ENCODE results near the gene NPC1.
"Not testable (repeated sequence)": the region's sequence is repeated elsewhere in the genome, so short reads cannot be mapped to it uniquely, and the experiment has no call there.

Gene NPC1

DNA sequence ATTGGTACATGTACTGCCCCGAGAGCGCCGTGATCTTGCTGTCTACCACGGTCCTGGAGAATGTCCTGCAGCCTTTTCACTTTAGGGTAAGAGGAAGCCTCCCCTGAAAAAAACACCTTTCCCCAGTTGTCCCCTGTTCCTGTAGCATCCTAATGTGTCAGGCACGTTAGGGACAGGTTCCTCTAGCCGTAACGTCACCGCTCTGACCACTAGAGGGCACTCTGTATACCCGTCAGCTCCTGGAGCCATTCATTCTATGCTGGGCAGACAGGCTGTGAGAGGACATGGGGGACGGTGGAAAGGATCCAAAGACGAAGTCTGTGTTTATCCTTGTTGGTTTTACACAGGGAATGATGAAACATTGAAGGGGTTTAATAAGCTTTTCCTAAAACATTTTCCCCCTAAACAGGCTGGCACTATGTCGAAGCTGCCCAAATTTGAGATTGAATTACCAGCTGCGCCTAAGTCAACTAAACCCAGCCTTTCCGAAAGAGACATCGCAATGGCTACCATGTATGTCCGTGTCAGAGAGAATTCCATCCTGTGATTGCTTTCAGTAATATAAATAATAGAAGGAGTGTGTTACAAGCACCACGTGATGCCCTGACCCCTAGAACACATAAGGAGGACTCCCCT, 70.3 kb downstream of the NPC1 start:
- DNase-seq = peak; percentile 73

DNA sequence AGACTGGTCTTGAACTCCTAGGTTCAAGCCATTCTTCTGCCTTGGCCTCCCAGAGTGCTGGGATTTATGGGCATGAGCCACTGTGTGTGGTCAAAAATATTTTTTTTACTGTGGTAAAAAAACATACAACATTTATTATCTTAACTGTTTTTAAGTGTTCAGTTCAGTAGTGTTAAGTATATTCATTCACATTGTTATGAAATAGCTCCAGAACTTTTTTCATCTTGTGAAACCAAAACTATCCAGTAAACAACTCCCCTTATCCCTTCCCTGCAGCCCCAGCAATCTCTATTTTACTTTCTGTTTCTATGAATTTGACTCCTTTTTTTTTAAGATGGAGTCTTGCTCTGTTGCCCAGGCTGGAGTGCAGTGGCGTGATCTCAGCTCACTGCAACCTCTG, 73.7 kb downstream of the NPC1 start:
- DNase-seq = no peak

DNA sequence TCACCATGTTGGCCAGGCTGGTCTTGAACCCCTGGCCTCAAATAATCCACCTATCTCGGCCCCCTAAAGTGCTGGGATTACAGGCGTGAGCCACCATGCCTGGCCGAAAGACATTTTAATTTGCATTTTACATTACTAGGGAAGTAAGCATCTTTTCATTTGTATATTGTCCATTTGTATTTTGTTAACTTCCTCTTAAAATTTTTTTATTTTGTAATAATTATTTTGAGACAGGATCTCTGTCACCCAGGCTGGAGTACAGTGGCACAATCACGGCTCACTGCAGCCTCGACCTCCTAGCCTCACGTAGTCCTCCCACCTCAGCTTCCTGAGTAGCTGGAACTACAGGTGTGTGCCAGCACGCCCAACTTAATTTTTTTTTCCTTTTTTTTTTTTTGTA, 74.1 kb downstream of the NPC1 start:
- DNase-seq = not testable (repeated sequence)

DNA sequence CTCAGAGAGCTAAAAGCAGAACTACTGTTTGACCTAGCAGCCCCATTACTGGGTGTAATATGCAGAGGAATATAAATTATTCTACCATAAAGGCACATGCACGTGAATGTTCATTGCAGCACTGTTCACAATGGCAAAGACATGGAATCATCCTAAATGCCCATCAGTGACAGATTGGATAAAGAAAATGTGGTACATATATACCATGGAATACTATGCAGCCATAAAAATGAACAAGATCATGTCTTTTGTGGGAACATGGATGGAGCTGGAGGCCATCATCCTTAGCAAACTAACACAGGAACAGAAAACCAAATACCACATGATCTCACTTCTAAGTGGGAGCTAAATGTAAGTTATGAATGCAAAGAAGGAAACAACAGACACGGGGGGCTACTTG, 75.4 kb downstream of the NPC1 start:
- DNase-seq = not testable (repeated sequence)

DNA sequence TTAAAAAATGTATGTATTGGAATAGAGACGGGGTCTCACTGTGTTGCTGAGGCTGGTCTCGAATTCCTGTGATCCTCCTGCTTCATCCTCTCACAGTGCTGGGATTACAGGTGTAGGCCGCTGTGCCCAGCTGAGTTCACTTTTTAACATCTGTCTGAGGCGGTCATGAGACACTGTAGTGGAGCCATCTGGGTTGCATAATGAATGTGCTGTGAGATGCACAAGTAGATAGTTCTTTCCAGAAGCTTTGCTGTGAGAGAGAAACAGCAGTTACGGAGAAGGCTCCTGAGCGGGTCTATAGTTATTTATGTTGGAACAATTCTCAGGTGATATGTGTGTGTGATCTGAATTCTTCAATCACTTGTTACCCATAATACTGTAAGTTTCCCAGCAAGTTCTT, 79.9 kb downstream of the NPC1 start:
- DNase-seq = no peak

DNA sequence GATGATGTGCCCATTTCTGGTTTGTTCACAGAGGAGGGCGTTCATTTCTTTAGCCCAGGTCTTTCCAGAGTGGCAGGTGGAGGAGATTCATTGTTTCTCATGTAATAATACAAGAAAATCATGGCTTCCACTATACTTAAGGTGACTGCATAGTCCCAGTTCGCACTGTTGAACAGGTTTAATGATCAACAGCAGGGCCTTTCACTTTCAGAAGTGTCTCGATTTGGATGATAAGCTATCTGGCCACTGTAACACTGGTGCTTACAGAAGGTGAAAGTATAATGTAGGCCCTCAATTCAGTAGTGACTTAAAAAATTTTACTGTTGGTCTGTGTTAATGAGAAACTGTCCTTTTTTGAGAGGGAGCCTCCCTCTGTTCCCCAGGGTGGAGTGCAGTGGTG, 81.6 kb downstream of the NPC1 start:
- DNase-seq = no peak

DNA sequence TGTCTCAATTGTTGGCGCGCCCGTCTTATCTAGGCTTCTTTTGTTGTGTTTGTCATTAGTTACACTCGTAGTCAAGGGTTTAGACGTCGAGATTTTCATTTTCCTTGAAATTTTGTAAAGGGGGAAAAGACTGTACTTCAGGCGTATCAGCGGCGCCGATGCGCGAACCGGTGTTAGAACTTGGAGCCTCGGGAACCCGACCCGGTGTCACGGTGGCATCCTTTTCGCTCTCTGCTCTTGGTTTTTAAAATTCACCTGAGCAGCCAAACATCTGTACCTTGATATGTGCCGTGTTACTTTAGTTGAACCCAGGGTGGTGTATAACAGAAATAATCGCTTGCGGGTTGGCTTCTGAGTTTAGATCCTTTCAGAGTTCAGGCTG, 82.4 kb downstream of the NPC1 start:
- no peak for DNase-seq

DNA sequence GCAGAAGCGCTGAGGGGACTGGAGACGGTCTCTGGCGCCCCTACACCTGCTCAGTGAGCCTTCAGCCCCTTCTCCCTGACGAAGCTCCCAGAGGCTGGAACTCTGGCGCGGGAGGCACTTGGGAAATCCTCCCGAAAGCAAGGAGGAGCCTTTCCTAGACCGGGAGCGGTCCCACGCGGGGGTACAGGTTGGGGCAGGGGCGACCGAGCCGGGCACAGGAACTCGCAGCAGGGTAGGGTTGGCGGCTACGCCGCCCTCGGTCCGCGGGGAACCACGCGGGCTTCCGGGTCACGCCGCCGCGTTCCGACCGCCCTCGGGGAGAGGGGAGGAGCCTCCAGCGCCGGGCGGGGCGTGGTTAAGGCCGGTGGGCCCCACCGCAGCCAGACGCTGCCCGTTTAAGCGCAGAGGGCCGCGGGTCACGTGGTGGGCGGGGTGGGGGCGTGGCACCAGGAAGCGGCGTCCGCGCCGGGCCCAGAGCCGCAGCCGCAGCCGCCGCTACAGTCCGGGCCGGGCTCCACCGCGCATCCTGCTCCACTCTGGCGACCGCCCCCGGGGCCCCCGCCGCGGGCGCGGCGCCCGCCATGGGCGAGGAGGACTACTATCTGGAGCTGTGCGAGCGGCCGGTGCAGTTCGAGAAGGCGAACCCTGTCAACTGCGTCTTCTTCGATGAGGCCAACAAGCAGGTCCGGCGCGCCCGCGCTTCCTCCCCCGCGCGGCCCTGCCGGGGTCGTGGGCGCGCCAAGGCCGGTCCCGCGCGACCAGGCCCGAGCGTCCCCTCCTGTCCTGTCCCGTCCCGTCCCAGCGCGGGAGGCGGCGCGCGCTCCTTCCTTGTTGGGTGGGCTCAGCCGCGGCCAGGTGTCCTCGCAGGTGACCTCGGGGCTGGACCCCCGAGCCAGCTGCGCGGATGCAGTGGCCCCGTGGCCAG, 83.0 kb downstream of the NPC1 start, which contains the start of gene RMC1:
TSS of gene RMC1 (plus strand) at position 474 of the 925 bp plus-strand sequence. CDS start at position 582, 108 bp downstream.
- peak; percentile 95 for DNase-seq

DNA sequence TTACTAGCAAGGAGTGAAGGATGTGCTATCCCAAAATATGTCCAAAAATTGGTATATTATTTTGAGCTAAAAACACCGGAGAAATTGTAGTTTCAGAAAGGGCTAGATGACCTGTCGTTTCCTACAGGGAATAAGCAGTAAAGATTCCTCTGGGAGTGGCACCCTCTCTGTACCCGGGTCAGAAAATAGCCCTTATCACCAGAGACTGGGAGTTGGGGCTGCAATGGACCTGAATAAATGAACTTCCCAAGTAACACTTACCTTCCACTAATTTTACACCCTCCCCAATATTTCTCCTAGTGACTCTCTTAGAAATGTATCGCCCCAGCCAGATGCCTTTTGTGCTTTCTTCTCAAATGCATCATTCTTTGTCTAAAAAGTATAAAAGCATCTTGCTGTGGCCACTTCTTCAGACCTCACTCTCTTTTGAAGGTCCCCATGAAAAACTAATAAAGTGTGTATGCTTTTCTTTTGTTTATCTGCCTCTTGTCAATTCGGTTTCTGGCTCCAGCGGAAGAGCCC, 83.7 kb downstream of the NPC1 start:
- no peak for DNase-seq

DNA sequence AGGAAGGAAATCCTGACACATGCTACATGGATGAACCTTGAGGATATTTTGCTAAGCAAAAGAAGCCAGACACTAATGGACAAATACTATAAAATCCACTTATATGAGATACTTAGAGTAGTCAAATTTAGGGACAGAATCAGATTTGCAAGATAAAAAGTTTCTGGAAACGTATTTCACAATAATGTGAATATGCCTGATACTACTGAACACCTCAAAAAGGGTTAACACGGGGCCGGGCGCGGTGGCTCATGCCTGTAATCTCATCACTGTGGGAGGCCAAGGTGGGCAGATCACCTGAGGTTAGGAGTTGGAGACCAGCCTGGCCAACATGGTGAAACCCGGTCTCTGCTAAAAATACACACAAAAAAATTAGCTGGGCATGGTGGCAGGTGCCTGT, 84.7 kb downstream of the NPC1 start:
- DNase-seq = no peak

DNA sequence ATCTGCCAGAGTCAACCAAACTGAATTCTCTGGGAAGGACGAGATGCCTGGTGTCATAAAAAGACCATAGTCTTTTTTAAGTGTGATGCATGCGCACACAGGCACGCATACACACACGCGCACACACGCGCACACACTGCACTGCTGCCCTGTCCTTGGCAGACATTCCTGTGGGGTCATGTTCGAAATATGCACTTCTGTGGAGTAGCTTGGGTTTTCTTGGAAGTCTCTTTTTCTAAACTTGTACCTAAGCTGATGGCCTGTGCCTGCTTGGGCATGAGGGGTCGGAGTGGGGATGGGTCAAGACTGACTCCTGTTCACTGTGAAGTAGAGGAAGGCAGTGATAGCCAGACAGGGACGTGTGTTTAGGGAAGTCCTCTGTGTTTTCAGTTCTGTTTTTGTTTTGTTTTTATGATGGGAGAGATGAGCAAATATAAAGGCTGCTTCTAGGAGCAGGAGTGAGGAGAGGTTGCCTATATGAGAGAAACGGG, 87.0 kb downstream of the NPC1 start:
- DNase-seq = no peak

DNA sequence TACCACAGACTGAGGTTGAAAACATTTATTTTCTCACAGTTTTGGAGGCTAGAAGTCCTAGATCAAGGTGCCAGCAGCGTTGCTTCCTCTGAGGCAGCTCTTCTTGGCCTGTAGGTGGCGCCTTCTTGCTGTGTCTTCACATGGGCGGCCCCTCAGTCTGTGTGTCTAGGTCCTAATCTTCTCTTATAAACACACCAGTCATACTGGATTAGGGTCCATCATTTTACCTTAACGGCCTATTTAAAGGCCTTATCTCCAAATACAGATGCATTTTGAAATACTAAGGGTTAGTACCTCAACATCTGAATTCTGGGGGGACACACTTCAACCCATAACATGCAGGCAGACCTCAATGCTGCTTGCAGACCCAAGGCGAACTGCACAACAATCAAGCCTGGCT, 87.4 kb downstream of the NPC1 start:
- peak; percentile 45 for DNase-seq

DNA sequence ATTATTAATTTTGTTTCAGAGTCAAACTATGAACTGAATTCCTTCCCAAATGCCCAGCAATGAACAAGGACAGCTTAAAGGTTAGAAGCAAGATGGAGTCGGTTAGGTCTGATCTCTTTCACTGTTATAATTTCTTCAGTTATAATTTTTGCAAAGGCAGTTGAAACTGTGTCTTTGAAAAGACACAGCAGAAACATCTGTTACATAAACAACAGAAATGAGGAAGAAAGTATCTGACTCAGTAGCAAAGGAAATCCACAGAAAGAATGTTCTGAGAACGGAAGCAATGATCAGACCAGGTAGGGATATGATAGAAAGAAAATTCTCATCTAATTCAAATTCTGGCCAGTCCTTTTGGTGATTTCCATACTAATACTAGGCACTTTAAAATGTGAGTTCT, 88.2 kb downstream of the NPC1 start:
- DNase-seq = no peak

DNA sequence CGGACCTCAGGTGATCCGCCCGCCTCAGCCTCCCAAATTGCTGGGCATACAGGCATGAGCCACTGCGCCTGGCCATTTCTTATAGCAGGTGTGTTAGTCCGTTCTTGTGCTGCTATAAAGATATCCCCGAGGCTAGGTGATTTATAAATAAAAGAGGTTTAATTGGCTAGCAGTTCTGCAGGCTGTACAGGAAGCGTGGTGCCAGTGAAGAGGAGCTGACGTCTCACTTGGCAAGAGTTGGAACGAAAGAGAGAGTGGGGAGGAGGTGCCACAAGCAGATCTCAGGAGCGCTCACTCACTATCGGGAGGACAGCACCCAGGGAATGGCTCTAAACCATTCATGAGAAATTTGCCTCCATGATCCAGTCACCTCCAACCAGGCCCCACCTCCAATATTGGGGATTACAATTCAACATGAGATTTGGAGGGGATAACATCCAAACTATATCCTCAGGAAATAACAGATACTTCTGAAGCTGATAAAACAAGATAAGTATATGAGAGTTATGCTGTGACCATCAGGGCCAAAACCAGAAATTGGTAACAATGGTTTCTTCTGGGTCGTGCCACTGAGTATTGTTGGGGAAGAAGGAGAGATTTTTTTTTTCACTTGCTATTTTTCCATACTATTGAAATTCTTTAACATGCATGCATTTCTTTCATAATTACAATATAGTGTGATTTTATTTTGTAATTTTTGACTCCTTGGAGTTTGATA, 90.4 kb downstream of the NPC1 start:
- no peak for DNase-seq

DNA sequence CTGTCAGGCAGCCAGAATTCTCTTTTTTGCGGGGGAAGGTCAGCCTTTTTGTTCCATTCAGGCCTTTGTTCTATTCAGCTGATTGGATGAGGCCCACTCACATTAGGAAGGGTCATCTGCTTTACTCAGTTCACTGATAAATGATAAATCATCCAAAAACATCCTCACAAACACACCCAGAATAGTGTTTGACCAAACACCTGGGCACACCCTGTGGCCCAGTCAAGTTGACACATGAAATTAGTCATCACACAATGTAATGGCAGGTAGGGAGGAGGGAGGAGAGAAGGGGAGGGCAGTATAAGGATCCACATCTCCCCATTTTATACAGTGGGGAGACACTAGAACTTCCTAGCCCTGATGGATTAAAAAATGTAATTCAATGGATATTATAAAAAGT, 91.3 kb downstream of the NPC1 start:
- DNase-seq = no peak

DNA sequence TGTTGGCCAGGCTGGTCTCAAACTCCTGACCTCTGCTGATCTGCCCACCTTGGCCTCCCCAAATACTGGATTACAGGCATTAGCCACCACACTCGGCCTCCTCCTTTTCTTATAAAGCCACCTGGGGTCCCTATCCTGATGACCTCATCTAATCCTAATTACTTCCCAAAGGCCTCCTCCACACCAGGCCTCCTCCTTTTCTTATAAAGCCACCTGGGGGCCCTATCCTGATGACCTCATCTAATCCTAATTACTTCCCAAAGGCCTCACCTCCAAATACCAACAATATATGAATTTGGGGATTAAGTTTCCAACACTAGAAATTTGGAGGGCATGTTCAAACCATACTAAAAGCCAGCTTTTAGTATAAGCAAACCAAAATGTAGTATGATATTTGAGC, 92.7 kb downstream of the NPC1 start:
- DNase-seq = no peak

DNA sequence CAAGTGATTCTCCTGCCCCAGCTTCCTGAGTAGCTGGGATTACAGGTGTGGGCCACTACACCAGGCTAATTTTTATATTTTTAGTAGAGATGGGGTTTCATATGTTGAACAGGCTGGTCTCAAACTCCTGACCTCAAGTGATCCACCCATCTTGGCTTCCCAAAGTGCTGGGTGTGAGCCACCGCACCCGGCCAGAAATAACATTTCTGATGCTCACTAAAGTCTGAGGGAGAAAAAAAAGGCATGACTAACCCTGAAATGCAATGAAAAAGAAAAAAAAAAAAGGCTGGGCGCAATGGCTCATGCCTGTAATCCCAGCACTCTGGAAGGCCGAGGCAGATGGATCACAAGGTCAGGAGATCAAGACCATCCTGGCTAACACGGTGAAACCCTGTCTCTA, 96.7 kb downstream of the NPC1 start:
- DNase-seq = not testable (repeated sequence)

DNA sequence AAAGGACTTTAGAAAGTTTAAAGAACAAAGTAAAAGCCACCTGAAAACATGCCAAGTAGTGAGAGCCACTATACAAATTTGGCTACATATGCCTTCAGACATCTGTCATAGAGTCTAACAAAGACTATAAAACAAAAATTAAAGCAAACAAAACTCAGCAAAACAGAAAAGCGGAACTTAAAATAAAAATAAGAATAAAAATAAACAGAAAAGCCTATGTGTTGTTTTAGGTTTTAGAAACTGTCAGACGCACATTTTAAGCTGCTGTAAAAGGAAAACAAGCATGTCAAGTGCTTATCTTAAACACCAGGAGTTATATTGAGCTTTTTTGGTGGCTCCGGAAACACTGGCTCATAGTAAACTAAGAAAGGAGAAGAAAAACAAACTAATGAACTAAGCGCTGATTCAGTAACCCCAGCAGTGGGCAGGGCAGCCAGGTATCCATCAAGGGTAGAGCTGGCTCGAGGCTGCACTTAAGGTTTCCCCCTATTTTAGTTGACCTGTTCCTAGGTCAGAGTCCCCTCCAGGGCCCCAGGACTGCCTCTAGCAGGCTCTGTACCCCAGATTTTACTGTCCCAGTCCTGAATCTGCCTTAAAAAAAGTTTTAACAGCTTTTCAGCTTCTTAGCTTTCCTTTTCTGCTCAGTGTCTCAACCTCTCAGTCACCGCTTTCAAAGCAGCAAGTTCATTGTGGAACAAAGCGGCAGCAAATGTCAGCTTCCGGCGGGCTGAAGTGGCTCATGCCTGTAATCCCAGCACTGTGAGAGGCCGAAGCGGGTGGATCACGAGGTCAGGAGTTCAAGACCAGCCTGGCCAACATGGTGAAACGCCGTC, 98.4 kb downstream of the NPC1 start:
- peak; percentile 4 for DNase-seq

DNA sequence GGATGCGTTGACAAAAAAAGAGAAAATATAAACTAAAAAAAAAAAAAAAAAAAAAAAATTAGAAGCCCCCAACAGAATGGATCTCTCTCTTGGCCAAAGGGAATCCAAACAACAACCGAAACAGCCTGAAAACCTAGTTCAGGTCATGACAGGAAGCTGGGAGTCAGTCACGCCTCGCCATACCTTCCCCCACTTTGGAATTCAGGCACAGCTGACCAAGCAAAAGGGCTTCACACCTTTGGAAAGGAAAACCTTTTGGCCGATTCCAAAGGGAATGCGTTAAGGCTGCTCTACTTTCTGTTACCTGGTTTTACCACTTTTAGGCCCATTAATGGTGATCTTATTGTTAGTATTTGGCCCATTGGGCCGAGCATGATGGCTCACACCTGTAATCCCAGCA, 100.9 kb downstream of the NPC1 start:
- no peak for DNase-seq

DNA sequence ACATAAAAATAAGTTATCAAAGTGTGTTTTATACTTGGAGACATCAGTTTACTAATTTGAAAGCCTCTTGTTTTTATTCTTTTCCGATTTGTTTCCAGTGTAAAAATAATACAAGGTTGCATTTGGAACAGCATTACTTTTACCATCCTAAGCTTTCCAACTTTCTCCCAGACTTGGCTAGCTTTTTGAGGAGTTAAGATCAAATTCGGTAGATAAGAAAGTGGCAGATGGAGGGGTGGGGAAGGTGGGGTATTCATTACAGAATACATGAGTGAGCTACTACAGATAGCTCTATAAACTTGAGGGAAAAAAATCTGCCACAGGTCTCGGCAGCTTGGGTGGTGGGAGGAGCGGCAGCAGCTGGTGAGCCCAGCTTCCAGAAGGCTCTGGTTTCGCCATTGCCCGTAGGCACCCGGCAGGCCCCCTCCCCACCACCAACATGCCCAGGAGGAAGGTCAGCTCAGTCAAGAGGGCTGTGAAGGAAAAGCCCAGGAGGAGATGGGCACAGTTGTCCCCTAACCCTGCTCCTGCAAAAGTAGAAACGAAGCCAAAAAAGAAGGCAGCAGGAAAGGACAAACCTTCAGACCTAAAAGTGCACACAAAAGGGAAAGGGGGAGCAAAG, 101.6 kb downstream of the NPC1 start:
- peak; percentile 95 for DNase-seq
